Measurements from ENCODE around the gene GHR.

Gene GHR

GRCh38 chr5:42767491-42768105 lies 344.4 kb downstream of the GHR start:
- no peak overlapping the region for H3K27ac ChIP-seq (ENCODE audit: low read depth, low read length, poor library complexity, severe bottlenecking)
- no peaks in the 10 kb centered on the region for H3K4me1 ChIP-seq (ENCODE audit: insufficient read depth, low read length, severe bottlenecking)
- TF ChIP-seq EZH2 (IDR thresholded peaks at IDR 0.05; ENCODE audit: borderline replicate concordance, low read length) = no peak
- peak; percentile 64 for TF ChIP-seq CTCF (IDR thresholded peaks at IDR 0.05; ENCODE audit: low read length)
- H2AFZ ChIP-seq (ENCODE audit: low read length) = no peak overlapping the region
- H4K20me1 ChIP-seq (ENCODE audit: insufficient read depth, low read length) = no peaks in the 10 kb centered on the region
- H3K9me3 ChIP-seq (ENCODE audit: low read length) = no peaks in the 10 kb centered on the region
- no peak overlapping the region for H3K4me2 ChIP-seq (ENCODE audit: low read length)
- no peak overlapping the region for H3K9ac ChIP-seq (ENCODE audit: low read length)
- no peaks in the 10 kb centered on the region for H3K36me3 ChIP-seq (ENCODE audit: insufficient read depth, low read length)
- H3K4me3 ChIP-seq (ENCODE audit: low read depth, low read length, poor library complexity, severe bottlenecking) = no peak overlapping the region
- H3K9me2 ChIP-seq (ENCODE audit: low read depth, low read length) = no peaks in the 10 kb centered on the region
- no peaks in the 10 kb centered on the region for H3K79me2 ChIP-seq (ENCODE audit: insufficient read depth, low read length)
- H3K27me3 ChIP-seq (ENCODE audit: insufficient read depth, low read length) = no peaks in the 10 kb centered on the region
- no peaks in the 10 kb centered on the region for H3F3A ChIP-seq (ENCODE audit: insufficient read depth, low read length)

GRCh38 chr5:42768106-42768504 lies 344.9 kb downstream of the GHR start:
- Histone ChIP-seq H3K9me3 (ENCODE audit: low read length) (no peaks in the 10 kb centered on the region), H3F3A (ENCODE audit: insufficient read depth, low read length) (no peaks in the 10 kb centered on the region), H3K27me3 (ENCODE audit: insufficient read depth, low read length) (no peaks in the 10 kb centered on the region), H3K27ac (ENCODE audit: low read depth, low read length, poor library complexity, severe bottlenecking) (no peak overlapping the region), H3K4me3 (ENCODE audit: low read depth, low read length, poor library complexity, severe bottlenecking) (no peak overlapping the region), H3K4me2 (ENCODE audit: low read length) (no peak overlapping the region), H3K36me3 (ENCODE audit: insufficient read depth, low read length) (no peaks in the 10 kb centered on the region), H2AFZ (ENCODE audit: low read length) (no peak overlapping the region), H3K9ac (ENCODE audit: low read length) (no peak overlapping the region), H3K4me1 (ENCODE audit: insufficient read depth, low read length, severe bottlenecking) (no peaks in the 10 kb centered on the region), H3K9me2 (ENCODE audit: low read depth, low read length) (no peaks in the 10 kb centered on the region), H4K20me1 (ENCODE audit: insufficient read depth, low read length) (no peaks in the 10 kb centered on the region), H3K79me2 (ENCODE audit: insufficient read depth, low read length) (no peaks in the 10 kb centered on the region)
- TF ChIP-seq CTCF (IDR thresholded peaks at IDR 0.05; ENCODE audit: low read length) = no peak
- no peak for TF ChIP-seq EZH2 (IDR thresholded peaks at IDR 0.05; ENCODE audit: borderline replicate concordance, low read length)

- Histone ChIP-seq H3K4me3 (ENCODE audit: low read depth, low read length, poor library complexity, severe bottlenecking) (no peak overlapping the region), H3K4me1 (ENCODE audit: insufficient read depth, low read length, severe bottlenecking) (no peaks in the 10 kb centered on the region), H2AFZ (ENCODE audit: low read length) (no peak overlapping the region), H3K9me3 (ENCODE audit: low read length) (no peaks in the 10 kb centered on the region), H3K27me3 (ENCODE audit: insufficient read depth, low read length) (no peaks in the 10 kb centered on the region), H3K9ac (ENCODE audit: low read length) (no peak overlapping the region), H4K20me1 (ENCODE audit: insufficient read depth, low read length) (no peaks in the 10 kb centered on the region), H3K9me2 (ENCODE audit: low read depth, low read length) (no peaks in the 10 kb centered on the region), H3K36me3 (ENCODE audit: insufficient read depth, low read length) (no peaks in the 10 kb centered on the region), H3K79me2 (ENCODE audit: insufficient read depth, low read length) (no peaks in the 10 kb centered on the region), H3F3A (ENCODE audit: insufficient read depth, low read length) (no peaks in the 10 kb centered on the region), H3K27ac (ENCODE audit: low read depth, low read length, poor library complexity, severe bottlenecking) (no peak overlapping the region), H3K4me2 (ENCODE audit: low read length) (no peak overlapping the region)
- TF ChIP-seq CTCF (IDR thresholded peaks at IDR 0.05; ENCODE audit: low read length) (no peak), EZH2 (IDR thresholded peaks at IDR 0.05; ENCODE audit: borderline replicate concordance, low read length) (no peak)
Measured at GRCh38 chr5:42770003-42770402, 346.8 kb downstream of the GHR start.
